Measurements from ENCODE around the gene CHST13.

The CHST13 gene

DNA sequence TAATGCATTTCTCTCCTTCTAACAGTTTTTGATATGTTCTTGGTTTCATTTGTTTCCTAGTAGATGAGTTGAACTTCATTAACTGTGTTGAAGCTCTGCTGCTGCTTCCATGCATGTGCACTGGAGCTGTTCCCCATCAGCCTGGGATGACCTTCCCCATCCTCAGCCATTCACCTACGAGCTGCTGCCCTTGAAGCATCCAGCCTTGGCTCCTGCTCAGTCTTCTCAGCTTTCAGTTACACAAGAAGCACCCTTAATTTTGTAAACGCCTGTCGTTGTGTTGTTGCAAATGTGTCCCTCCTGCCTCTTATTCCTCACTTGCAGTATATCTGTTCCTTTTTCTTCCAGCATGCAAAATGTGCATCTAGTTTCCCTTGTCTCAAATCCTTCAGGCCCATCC is 39.8 kb upstream of the CHST13 start:
- Histone ChIP-seq H3K9me3 (ENCODE audit: insufficient read depth, low read length) (no peaks in the 10 kb centered on the region), H3K36me3 (ENCODE audit: insufficient read depth, insufficient read length, low read length) (no peaks in the 10 kb centered on the region), H3K9ac (ENCODE audit: insufficient read length, low read depth) (no peak overlapping the region), H3K27me3 (ENCODE audit: insufficient read depth, insufficient read length) (no peaks in the 10 kb centered on the region), H3K4me3 (ENCODE audit: insufficient read length, low read depth) (no peak overlapping the region), H3K4me1 (ENCODE audit: insufficient read depth, insufficient read length) (peaks cover 21% of the 10 kb centered on the region)
- no peak for DNase-seq (ENCODE audit: low read depth, low spot score)
- no peak for TF ChIP-seq SUZ12 (IDR thresholded peaks at IDR 0.05; ENCODE audit: extremely low read depth, insufficient read depth, insufficient read length)
- no peak for TF ChIP-seq ZNF274 (IDR thresholded peaks at IDR 0.05; ENCODE audit: low read depth, low read length)
- no peak for TF ChIP-seq YY1 (IDR thresholded peaks at IDR 0.05; ENCODE audit: insufficient read depth, insufficient read length)

DNA sequence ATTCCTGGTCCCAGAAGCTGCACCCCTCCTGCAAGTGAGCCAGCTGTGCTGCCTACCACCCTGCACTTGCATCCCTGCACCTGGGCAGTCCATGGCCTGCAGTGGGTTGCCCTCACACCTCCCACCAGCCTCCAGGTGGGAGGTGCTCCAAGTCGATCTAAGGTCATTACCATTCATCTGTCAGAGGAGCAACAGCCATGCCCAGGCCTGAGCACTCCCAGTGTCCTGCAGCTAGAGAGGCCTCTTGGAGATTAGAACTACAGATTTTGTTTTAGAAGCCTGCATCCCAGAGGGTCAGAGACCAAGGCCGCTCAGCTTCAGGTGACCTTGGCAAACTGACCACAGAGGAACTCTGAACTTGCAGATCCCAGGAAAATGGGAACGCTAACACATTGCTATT is 39.3 kb upstream of the CHST13 start:
- Histone ChIP-seq H3K9me3 (ENCODE audit: insufficient read depth, low read length) (no peaks in the 10 kb centered on the region), H3K27me3 (ENCODE audit: insufficient read depth, insufficient read length) (no peaks in the 10 kb centered on the region), H3K36me3 (ENCODE audit: insufficient read depth, insufficient read length, low read length) (no peaks in the 10 kb centered on the region), H3K4me3 (ENCODE audit: insufficient read length, low read depth) (no peak overlapping the region), H3K9ac (ENCODE audit: insufficient read length, low read depth) (no peak overlapping the region), H3K4me1 (ENCODE audit: insufficient read depth, insufficient read length) (peaks cover 21% of the 10 kb centered on the region)
- TF ChIP-seq ZNF274 (IDR thresholded peaks at IDR 0.05; ENCODE audit: low read depth, low read length) (no peak), YY1 (IDR thresholded peaks at IDR 0.05; ENCODE audit: insufficient read depth, insufficient read length) (no peak), SUZ12 (IDR thresholded peaks at IDR 0.05; ENCODE audit: extremely low read depth, insufficient read depth, insufficient read length) (no peak)
- DNase-seq (ENCODE audit: low read depth, low spot score), result no peak

DNA sequence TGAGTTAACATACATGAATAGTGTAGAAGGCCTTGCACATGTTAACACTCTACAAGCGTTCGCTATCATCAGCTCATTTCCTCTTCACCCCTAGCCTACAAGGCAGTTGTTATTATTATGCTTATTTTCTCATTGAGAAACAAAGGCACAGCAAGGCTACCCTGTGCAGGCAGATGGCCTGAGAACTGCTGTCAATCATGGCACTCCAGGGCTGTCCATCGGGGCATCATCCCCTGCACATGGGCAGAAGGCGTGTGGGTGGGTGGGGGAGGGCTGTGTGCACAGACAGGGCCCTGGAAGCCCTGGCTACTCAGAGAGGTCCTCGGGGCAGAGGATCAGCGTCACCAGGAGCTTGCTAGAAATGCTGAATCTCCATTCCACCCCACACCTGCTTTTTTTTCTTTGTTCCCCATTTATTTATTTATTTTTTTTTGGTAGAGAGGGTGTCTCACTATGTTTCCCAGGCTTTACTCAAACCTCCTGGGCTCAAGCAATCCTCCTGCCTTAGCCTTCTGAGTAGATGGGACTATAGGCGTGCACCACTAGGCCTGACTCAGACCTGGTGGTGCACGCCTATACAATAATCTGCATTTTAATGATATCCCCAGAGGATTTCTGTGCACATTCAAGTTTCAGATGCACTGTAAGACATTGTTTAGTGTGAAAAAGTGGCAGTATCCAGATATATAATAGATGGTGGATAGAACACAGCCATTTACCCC is 38.6 kb upstream of the CHST13 start:
- H3K27me3 ChIP-seq (ENCODE audit: insufficient read depth, insufficient read length), result no peaks in the 10 kb centered on the region
- no peak overlapping the region for H3K9ac ChIP-seq (ENCODE audit: insufficient read length, low read depth)
- TF ChIP-seq YY1 (IDR thresholded peaks at IDR 0.05; ENCODE audit: insufficient read depth, insufficient read length) (no peak), ZNF274 (IDR thresholded peaks at IDR 0.05; ENCODE audit: low read depth, low read length) (no peak), SUZ12 (IDR thresholded peaks at IDR 0.05; ENCODE audit: extremely low read depth, insufficient read depth, insufficient read length) (no peak)
- no peaks in the 10 kb centered on the region for H3K9me3 ChIP-seq (ENCODE audit: insufficient read depth, low read length)
- DNase-seq (ENCODE audit: low read depth, low spot score), result peak; percentile 54
- peaks cover 25% of the 10 kb centered on the region for H3K4me1 ChIP-seq (ENCODE audit: insufficient read depth, insufficient read length)
- no peaks in the 10 kb centered on the region for H3K36me3 ChIP-seq (ENCODE audit: insufficient read depth, insufficient read length, low read length)
- no peak overlapping the region for H3K4me3 ChIP-seq (ENCODE audit: insufficient read length, low read depth)

DNA sequence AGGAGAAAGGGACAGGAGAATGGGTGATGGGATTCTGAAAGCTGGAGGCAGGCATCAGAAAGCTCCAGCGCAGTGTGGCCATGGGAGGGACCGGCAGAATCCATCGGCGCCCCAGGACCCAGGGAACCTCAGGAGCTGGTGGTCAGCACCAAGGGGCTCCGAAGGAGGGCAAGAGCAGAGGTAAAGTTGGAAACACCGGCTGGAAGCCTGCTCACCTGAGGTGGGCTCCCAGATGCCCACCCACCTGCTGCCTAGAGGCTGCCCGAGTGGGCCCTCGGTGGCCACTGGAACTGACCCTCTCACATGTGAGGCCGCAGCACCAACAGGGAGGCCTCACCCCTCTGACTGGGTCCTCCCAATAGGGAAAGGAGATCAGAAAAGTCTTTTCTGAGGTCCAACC is 38.0 kb upstream of the CHST13 start:
- TF ChIP-seq YY1 (IDR thresholded peaks at IDR 0.05; ENCODE audit: insufficient read depth, insufficient read length), result no peak
- no peak for TF ChIP-seq ZNF274 (IDR thresholded peaks at IDR 0.05; ENCODE audit: low read depth, low read length)
- TF ChIP-seq SUZ12 (IDR thresholded peaks at IDR 0.05; ENCODE audit: extremely low read depth, insufficient read depth, insufficient read length), result no peak
- H3K9ac ChIP-seq (ENCODE audit: insufficient read length, low read depth), result no peak overlapping the region
- H3K27me3 ChIP-seq (ENCODE audit: insufficient read depth, insufficient read length), result no peaks in the 10 kb centered on the region
- H3K4me3 ChIP-seq (ENCODE audit: insufficient read length, low read depth), result no peak overlapping the region
- H3K9me3 ChIP-seq (ENCODE audit: insufficient read depth, low read length), result no peaks in the 10 kb centered on the region
- H3K36me3 ChIP-seq (ENCODE audit: insufficient read depth, insufficient read length, low read length), result no peaks in the 10 kb centered on the region
- H3K4me1 ChIP-seq (ENCODE audit: insufficient read depth, insufficient read length), result peaks cover 30% of the 10 kb centered on the region
- DNase-seq (ENCODE audit: low read depth, low spot score), result no peak

GRCh38 chr3:126486360-126486847 is 37.6 kb upstream of the CHST13 start:
- Histone ChIP-seq H3K27me3 (ENCODE audit: insufficient read depth, insufficient read length) (no peaks in the 10 kb centered on the region), H3K36me3 (ENCODE audit: insufficient read depth, insufficient read length, low read length) (no peaks in the 10 kb centered on the region), H3K9me3 (ENCODE audit: insufficient read depth, low read length) (no peaks in the 10 kb centered on the region), H3K4me3 (ENCODE audit: insufficient read length, low read depth) (no peak overlapping the region), H3K4me1 (ENCODE audit: insufficient read depth, insufficient read length) (peaks cover 33% of the 10 kb centered on the region), H3K9ac (ENCODE audit: insufficient read length, low read depth) (no peak overlapping the region)
- TF ChIP-seq SUZ12 (IDR thresholded peaks at IDR 0.05; ENCODE audit: extremely low read depth, insufficient read depth, insufficient read length) (no peak), ZNF274 (IDR thresholded peaks at IDR 0.05; ENCODE audit: low read depth, low read length) (no peak), YY1 (IDR thresholded peaks at IDR 0.05; ENCODE audit: insufficient read depth, insufficient read length) (no peak)
- DNase-seq (ENCODE audit: low read depth, low spot score), result no peak

DNA sequence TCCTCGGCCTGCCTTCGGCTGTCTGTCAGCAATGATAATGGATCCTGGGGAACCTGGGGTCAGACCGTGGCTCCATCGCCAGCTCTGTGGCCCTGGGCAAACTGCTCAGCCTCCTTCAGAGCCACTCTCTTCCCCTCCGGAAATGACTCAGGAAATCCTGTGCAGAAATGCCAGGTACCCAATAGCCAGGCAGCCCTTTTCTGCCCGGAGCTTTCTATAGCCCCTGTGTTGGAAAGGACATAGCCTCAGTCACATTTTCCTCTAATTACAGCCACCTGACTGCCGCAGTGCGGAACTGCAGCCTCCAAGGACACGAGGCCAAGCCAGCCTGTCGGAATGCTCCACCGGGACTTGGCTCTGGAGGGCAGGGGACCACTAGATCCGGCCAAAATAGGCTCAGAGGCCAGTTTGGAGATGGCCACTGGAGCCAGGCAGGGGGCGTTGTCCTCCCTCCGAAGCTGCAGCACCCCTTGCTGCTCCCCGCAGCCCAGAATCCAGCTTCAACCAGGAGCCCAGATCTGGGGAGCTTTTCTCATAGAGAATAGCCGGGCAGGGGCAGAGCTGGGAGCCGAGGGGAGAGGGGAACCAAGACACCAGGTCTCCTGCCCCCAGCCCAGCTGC is 36.7 kb upstream of the CHST13 start:
- H3K27me3 ChIP-seq (ENCODE audit: insufficient read depth, insufficient read length), result no peaks in the 10 kb centered on the region
- H3K4me3 ChIP-seq (ENCODE audit: insufficient read length, low read depth), result no peak overlapping the region
- H3K36me3 ChIP-seq (ENCODE audit: insufficient read depth, insufficient read length, low read length), result no peaks in the 10 kb centered on the region
- H3K9ac ChIP-seq (ENCODE audit: insufficient read length, low read depth), result peak overlapping the region; percentile 13
- TF ChIP-seq YY1 (IDR thresholded peaks at IDR 0.05; ENCODE audit: insufficient read depth, insufficient read length), result no peak
- TF ChIP-seq SUZ12 (IDR thresholded peaks at IDR 0.05; ENCODE audit: extremely low read depth, insufficient read depth, insufficient read length), result no peak
- no peak for TF ChIP-seq ZNF274 (IDR thresholded peaks at IDR 0.05; ENCODE audit: low read depth, low read length)
- peaks cover 33% of the 10 kb centered on the region for H3K4me1 ChIP-seq (ENCODE audit: insufficient read depth, insufficient read length)
- peak; percentile 27 for DNase-seq (ENCODE audit: low read depth, low spot score)
- H3K9me3 ChIP-seq (ENCODE audit: insufficient read depth, low read length), result no peaks in the 10 kb centered on the region

DNA sequence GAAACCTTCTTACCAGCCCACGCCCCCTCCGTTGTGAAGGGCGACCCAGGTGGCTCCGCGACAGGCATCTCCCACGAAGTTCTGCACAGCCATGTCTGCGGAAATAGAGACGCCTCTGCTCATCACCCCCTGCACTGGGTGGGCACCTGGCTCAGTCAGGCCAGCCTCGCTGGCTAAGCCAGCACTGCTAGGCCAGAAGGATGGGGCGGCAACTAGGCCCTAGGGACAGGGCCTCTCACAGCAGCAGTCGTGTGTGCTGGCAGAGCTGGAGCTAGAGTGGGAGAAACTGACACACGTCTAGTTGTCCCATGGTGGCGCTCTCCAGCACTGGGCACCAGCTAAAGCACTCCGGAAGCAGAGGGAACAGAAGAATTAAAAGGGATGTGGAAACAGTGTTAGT is 35.8 kb upstream of the CHST13 start:
- Histone ChIP-seq H3K9ac (ENCODE audit: insufficient read length, low read depth) (no peak overlapping the region), H3K4me3 (ENCODE audit: insufficient read length, low read depth) (no peak overlapping the region), H3K36me3 (ENCODE audit: insufficient read depth, insufficient read length, low read length) (no peaks in the 10 kb centered on the region), H3K4me1 (ENCODE audit: insufficient read depth, insufficient read length) (peaks cover 33% of the 10 kb centered on the region), H3K27me3 (ENCODE audit: insufficient read depth, insufficient read length) (no peaks in the 10 kb centered on the region), H3K9me3 (ENCODE audit: insufficient read depth, low read length) (no peaks in the 10 kb centered on the region)
- no peak for DNase-seq (ENCODE audit: low read depth, low spot score)
- TF ChIP-seq ZNF274 (IDR thresholded peaks at IDR 0.05; ENCODE audit: low read depth, low read length) (no peak), YY1 (IDR thresholded peaks at IDR 0.05; ENCODE audit: insufficient read depth, insufficient read length) (no peak), SUZ12 (IDR thresholded peaks at IDR 0.05; ENCODE audit: extremely low read depth, insufficient read depth, insufficient read length) (no peak)
